GM10847 (cell line): ENCODE results near the gene ERAL1.

Experiments used
- POLR2A ChIP-seq: IDR thresholded peaks from 2 replicates; pipeline ENCODE4 v1.6.1; 2011; ENCODE audit not compliant: insufficient read length; ENCODE audit errors: extremely low read depth

ERAL1 gene

GRCh38 chr17:28854457-28855335 is at the start of gene ERAL1:
Gene ERAL1 (plus strand): TSS chr17:28855016. CDS start chr17:28855035, 19 bp downstream.
- TF ChIP-seq POLR2A = peak; percentile 81

- no peak for TF ChIP-seq POLR2A
Observed at GRCh38 chr17:28807925-28808634, 46.7 kb upstream of the ERAL1 start.

- no peak for TF ChIP-seq POLR2A
Observed at GRCh38 chr17:28810437-28810836, 44.4 kb upstream of the ERAL1 start.

- no peak for TF ChIP-seq POLR2A
Observed at GRCh38 chr17:28811651-28812090, 43.1 kb upstream of the ERAL1 start.

- TF ChIP-seq POLR2A = no peak
Observed at GRCh38 chr17:28812091-28812747, 42.6 kb upstream of the ERAL1 start.

DNA sequence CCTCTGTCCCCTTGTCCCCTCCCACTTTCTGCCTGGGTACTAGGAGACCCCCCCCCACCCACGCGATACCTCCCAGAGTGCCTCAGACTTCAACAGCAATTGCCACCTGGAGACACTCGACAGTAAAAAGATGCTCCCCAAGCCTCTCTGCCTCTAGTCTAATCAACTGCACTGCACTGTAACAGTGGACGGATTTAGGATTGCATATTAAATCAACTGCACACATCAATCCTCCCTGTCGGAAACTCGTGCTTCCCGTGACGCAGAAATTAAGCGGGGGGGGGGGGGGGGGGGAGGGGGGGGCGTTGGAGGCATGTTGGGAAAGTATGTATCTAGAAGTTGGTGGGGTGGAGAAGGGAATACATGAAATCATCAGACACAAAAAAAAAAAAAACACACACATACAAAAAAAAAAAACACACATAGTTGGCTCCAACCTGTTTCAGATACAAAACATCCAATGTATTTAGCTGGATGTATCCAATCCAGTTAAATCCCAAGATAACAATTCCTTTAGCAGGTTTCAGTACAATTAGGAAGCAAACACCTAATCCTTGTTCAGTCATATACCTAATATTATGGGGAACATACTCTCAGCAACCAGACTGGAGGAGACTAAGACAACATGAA is 42.0 kb upstream of the ERAL1 start:
- TF ChIP-seq POLR2A = no peak

GRCh38 chr17:28816540-28816939 is 38.3 kb upstream of the ERAL1 start:
- TF ChIP-seq POLR2A = no peak

GRCh38 chr17:28818819-28819221 is 36.0 kb upstream of the ERAL1 start:
- TF ChIP-seq POLR2A = no peak

GRCh38 chr17:28819582-28819981 is 35.2 kb upstream of the ERAL1 start:
- TF ChIP-seq POLR2A = no peak

DNA sequence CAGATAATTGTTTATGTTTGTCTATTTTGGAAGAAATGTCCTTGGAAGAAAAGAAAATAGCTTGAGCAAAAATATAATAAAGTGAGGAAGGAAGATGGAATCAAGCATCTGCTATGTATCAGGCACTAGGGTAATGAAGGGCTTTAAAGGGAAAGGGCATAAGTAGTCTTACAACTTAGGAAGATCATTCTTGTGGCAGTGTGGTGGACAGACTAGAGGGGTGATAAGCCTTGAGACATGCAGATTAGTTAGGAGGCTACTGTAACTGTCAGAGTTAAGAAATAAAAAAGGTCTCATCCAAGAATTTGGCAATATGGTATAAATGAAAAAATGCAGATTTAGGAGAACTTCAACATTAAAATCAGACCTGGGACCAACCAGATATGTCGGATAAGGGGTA is 27.1 kb upstream of the ERAL1 start:
- TF ChIP-seq POLR2A = no peak

DNA sequence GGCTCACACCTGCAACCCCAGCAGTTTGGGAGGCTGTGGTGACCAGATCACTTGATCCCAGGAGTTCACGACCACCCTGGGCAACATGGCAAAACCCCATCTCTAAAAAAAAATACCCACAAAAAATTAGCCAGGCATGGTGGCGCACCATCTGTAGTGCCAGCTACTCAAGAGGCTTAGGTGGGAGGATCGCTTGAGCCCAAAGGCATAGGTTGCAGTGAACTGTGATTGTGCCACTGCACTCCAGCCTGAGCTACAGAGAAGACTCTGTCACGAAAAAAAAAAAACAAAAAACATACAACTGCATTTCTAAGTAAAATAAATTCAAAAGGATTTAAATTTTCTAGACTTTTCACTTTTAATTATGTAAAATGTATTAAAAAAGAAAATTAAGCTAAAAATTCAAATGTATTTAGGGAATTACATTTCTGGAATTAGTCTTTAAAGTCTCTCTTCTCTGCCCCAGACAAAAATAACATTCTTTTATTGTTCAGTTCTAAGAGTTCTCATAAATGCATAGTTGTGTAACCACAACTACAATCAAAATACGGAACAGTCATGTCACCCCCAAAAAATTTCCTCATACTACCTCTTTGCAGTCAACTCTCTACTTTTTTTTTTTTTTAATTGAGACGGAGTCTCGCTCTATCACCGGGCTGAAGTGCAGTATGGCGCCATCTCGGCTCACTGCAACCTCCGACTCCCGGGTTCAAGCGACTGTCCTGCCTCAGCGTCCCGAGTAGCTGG is 26.3 kb upstream of the ERAL1 start:
- TF ChIP-seq POLR2A = no peak

DNA sequence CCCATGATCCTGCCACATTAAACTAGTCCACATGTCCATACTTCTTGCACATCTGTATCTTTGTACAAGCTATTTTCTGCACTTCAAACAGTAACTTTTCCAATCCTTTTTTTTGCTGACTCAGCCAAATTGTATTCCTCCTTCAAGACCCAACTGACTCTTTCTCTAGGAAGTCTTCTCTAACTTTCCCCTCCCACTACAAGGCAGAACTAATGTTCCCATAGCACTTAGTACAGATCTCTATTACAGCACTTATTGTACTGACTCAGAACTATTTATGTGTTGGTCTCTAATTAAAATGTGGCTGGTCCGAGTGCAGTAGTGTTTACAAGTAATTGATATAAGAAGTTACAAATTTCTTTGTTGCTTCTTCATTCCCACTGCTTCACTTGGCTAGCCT is 20.4 kb upstream of the ERAL1 start:
- TF ChIP-seq POLR2A = no peak

GRCh38 chr17:28839221-28839620 is 15.6 kb upstream of the ERAL1 start:
- no peak for TF ChIP-seq POLR2A

DNA sequence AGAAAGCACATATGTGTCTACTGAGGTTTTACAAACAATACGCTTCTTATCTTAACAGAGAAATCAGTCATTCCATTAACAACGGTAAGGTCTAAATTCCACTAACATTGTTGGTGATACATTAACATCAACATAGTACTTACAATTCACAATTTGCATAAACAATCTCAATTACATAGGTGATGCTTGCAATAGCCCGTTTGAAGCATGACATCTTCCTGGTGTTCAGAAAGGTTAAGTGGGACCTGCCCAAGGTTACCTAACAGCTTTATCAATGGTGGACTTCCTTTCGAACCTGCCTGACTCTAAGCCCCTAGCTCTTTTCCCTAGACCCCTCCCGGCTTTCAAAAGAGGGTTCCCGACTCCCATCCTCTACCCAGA is 12.9 kb upstream of the ERAL1 start:
- no peak for TF ChIP-seq POLR2A

DNA sequence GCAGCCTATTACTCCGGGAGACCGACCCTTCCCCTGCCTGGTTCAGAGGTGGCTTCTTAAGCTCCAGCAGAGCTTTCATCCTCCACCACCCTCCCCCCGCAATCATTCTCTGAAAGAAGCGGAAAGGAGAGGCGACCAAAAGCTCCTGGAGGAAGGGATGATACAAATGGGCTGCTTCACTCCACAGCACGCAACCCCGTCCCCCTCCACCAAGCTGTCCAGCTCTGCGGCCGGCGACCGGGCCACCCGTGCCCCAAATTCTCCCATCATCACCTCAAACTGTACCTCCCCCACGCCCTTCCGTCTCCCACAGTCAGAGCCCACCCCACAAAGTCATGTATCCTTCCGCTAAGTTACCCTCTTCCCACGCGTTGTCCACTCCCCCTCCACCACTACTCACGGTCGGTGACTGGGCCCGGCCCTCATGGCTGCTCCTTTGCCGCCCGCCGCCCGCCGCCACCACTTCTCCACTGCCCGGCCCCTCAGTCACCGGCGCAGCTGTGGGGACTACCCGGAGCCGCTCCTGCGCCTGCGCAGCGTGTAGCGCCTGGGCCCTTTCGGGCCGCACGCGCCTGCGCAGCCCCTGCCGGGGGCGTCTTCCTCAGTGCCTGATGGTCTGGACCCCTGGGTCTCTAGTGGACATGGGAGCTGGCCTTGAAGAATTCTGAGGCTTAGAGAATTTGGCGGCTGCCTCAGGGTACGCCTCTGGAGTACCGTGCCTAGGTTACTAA is 12.4 kb upstream of the ERAL1 start, which contains the start of gene FAM222B:
Gene FAM222B (minus strand): TSS at position 509 of the 731 bp plus-strand sequence. CDS start 76,123 bp downstream, outside the sequence.
- peak; percentile 84 for TF ChIP-seq POLR2A
